Activated CD8-positive, alpha-beta memory T cell treated with anti-CD3 and anti-CD28 coated beads, Interleukin-2, amount 50 U/mL, for 1 hour (primary cell): ENCODE results near the gene PURA.

ENCODE experiments used
- DNase-seq: peaks from one replicate; pipeline ENCODE4 v3.0.0-alpha.2; 2020; ENCODE audit errors: extremely low read depth

Gene PURA

GRCh38 chr5:140159014-140159927 is 45.4 kb downstream of the PURA start:
- DNase-seq, result no peak

DNA sequence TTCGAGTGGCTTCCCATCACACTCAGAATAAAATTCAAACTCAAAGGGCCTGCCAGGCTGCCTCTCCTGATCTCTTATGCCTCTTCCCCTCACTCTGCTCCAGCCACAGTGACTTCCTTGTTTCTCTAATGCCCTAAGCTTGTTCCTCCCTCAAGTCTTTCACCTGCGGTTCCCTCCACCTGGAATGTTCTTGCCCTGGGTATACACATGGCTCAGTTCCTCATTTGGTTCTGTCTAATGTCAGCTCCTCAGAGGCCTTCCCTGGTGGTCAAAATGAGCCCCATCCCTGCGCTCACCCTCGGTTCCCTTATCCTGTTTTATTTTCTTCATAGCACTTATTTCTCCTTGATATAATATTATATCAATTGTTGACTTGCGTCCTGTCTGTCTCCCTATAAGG is 48.4 kb downstream of the PURA start:
- DNase-seq, result no peak

DNA sequence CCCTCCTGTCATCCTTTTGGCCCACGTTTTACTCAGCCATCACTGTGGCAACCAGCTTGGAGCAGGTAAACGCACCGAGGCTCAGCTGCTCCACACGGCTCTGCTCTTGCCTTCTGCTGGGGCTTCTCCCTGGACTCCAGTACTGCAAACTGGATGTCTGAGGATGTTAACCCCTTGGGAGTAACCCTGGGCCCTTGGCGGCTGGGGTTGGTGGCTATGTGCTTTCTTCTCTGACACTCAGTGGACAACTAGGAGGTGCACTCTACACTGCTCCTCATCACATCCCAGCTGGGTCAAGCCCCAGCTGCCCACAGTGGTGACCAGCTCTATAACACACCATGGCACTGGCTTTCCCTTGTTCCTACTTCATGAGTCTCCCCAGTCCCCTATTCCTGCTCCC is 48.9 kb downstream of the PURA start:
- no peak for DNase-seq

DNA sequence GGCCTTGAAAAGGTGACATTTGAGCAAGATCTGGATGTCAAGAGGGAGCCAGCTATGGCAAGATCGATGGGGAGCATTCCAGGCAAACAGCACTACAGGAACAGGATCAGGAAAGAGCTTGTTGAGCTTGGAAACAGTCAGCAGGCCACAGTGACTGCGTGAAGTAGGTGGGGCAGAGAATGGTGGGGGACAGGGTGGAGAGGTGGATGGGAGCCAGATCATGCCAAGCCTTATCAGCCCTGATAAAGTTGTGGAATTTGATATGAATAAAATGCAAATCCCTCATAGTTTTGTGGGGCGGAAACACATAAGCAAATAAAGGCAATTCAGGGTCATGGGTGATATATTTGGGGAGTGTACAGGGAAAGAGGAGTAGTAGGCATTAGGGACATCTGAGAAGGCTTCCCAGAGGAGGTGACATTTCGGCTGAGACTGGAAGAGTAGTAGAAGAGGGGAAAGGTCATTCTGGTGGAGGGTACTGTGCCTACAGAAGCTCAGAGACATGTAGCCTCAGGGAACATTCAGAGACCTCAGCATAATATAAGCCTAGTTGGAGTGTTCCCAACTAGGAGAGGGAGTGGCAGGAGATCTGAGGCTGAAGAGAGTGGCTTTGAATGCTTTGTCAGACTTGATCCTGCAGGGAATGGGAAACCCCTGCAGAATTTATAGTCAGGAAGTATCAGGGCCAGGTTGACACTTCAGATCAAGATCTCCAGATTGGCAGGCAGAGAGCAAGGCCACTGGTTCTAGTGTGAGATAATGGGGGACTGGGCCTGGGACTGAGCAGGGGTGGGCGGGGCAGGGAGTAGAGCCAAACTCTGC is 51.4 kb downstream of the PURA start:
- no peak for DNase-seq

DNA sequence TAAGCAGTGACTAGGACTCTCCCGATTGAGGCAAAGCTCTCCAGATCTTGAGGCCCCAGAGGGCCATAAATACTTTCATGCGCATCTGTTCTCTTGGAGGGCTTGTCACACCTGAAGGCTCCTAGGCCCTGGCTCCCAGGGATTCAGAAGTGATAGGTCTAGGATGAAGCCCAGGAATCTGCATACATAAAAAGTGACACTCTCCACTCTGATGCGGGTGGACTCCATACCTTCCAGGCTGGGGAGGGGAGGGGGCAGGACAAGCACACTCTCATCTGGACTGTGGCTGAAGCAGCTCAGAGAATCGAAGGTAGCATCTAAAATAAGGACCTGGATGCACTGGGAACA is 52.0 kb downstream of the PURA start:
- no peak for DNase-seq

- DNase-seq, result no peak
Observed at GRCh38 chr5:140166911-140167310, 53.0 kb downstream of the PURA start.

DNA sequence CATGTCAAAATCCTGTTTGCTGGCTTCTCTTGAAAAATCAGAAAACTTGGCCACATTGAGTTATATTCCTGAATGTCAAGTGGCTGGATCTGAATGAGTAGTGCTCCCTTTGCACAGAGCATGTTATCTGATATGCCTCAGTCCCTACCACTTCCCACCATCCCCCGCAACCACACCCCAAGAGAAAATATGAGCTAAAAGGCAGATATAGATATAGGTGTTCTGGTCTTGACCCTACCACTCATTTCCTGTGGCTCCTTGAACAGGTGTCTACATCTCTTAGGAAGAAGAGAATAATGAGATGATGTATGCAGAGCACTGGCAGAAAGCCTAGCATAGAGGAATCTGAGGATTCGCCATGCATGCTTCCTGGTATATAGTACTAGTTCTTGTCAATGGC is 54.5 kb downstream of the PURA start:
- no peak for DNase-seq

DNA sequence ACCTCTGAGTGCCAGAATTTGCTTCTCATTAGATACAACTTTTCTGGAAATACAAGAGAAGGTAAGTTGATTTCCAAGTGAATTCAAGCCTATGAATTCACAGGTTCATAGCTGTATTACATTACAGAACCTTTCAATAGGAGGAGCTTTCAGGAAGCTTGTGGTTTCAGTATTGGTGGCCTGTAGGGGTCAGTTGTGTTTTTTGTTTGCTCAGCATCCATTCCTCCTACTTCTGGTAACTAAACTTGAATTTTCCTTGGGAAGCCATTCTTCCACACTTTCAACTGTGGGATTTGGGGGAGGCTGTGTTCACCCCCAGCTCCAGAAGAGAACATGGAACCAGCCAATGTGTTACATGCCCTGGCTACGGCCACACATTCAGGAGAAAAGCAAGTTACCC is 55.5 kb downstream of the PURA start:
- DNase-seq, result no peak

DNA sequence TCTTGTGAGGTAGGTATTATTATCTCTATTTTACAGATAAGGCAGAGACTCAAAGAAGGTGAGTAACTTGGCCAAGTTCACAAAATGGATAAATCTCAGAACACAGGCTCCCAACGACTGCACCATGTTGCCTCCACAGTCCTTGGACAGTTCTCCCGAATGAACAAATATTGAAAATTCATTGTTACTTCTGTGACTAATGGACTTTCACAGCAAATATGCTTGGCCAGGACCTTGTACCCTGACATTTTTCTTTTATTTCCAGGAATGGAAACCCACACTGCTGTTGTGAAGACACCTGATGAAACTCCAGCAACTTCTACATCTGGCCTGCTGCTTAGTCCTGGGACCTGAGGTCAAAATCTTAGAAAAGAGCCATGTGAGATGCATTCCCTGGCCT is 58.6 kb downstream of the PURA start:
- no peak for DNase-seq

- no peak for DNase-seq
Observed at GRCh38 chr5:140174014-140174413, 60.1 kb downstream of the PURA start.

DNA sequence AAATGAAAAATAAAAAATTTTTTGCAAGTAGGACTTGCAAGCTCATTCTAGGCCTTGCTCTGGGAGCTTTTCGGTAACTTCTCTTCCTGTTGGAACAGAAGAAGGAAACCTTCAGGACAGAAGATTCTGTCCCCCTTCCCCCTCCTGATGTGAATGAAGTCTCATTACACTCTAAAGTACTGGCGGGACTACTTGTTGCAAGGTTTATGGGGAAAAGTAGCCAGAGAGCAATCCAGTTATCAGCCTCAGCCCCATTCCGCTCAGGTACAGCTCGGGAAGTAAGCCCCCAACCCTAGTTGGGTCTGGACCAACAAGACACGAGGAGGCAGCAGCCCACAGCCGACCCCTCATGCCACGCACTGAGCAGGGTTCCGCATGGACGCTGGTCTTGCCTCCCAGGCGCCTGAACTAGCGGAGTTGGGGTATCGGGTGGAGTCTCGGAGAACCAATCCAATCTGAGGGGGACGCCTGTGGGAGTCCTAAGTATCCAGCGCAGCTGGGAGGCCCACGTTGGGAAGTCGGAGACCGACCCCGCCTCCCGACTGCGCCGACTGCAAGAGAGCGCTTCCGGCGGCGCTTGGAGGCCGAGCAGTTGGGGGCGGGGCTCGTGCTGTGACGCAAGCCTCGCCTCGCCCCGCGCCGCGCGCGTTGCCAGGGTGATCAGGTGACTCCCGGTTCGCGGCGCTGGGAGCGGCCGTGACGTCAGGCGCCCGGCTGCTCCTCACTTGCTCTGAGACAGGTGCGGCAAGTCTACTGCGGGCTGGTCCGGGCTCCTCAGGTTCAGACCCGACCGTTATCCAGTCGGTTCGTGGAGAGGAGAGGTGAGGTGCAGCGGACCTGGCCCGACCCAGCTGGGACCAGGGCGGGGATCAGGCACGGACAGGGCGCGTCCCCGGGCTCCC is 60.8 kb downstream of the PURA start, which contains the start of gene CYSTM1:
Gene CYSTM1 (plus strand): TSS at position 724 of the 902 bp plus-strand sequence. CDS start 19,278 bp downstream, outside the sequence.
- DNase-seq, result peak; percentile 90
